Mesenchymal stem cell (in vitro differentiated cells and primary cell): ENCODE measurements around the gene DDX49.
"Not testable (repeated sequence)": the region's sequence is repeated elsewhere in the genome, so short reads cannot be mapped to it uniquely, and the experiment has no call there.

Source experiments
- DNase-seq: peaks from one replicate; pipeline ENCODE4 v3.0.0-alpha.2; 2013
- H2AFZ ChIP-seq: one replicate; pipeline ENCODE4 v1.6.1; 2013; ENCODE audit warnings: low read depth, mild to moderate bottlenecking, control low read depth, inconsistent platforms, low read length, moderate library complexity
- H2AK5ac ChIP-seq: 2 replicates; pipeline ENCODE4 v1.6.1; 2013; ENCODE audit warnings: low read length, moderate library complexity, mild to moderate bottlenecking, inconsistent platforms; ENCODE audit not compliant: severe bottlenecking
- H2BK120ac ChIP-seq: one replicate; pipeline ENCODE4 v1.6.1; 2013; ENCODE audit warnings: low read depth, mild to moderate bottlenecking, inconsistent platforms, low read length, moderate library complexity
- H2BK12ac ChIP-seq, 2 experiments: one replicate each; pipeline ENCODE4 v1.6.1; 2013; ENCODE audit warnings: inconsistent platforms in 2 of 2, low read length in 2 of 2, mild to moderate bottlenecking in 2 of 2, moderate library complexity in 2 of 2, control low read depth in 1 of 2
- H2BK15ac ChIP-seq: one replicate; pipeline ENCODE4 v1.6.1; 2013; ENCODE audit warnings: mild to moderate bottlenecking, low read depth, inconsistent platforms; ENCODE audit not compliant: poor library complexity, severe bottlenecking
- H2BK5ac ChIP-seq: 2 replicates; pipeline ENCODE4 v1.6.1; 2013; ENCODE audit warnings: low read depth, mild to moderate bottlenecking, low read length, control low read depth, inconsistent platforms; ENCODE audit not compliant: poor library complexity, severe bottlenecking
- H3K14ac ChIP-seq, 2 experiments: one replicate each; pipeline ENCODE4 v1.6.1; 2013; ENCODE audit warnings: inconsistent platforms in 2 of 2, low read length in 2 of 2, control low read depth in 1 of 2, mild to moderate bottlenecking in 1 of 2, moderate library complexity in 1 of 2
- H3K18ac ChIP-seq, 2 experiments: one replicate each; pipeline ENCODE4 v1.6.1; 2013; ENCODE audit warnings: inconsistent platforms in 2 of 2, low read length in 2 of 2, control low read depth in 1 of 2, low read depth in 1 of 2, mild to moderate bottlenecking in 1 of 2
- H3K23ac ChIP-seq, 2 experiments: one replicate each; pipeline ENCODE4 v1.6.1; 2013; ENCODE audit warnings: inconsistent platforms in 2 of 2, low read length in 2 of 2, mild to moderate bottlenecking in 2 of 2, moderate library complexity in 2 of 2, control low read depth in 1 of 2
- H3K27ac ChIP-seq: 2 replicates; pipeline ENCODE4 v1.5.1; 2013; ENCODE audit warnings: mild to moderate bottlenecking, moderate library complexity, low read length, control low read depth, inconsistent platforms; ENCODE audit not compliant: poor library complexity, severe bottlenecking
- H3K27me3 ChIP-seq, 2 experiments: 2 replicates each; pipeline versions ENCODE4 v1.6.1 to v1.7.0; 2013; ENCODE audit warnings: low read length in 2 of 2, mild to moderate bottlenecking in 2 of 2, moderate library complexity in 2 of 2, control low read depth in 1 of 2, inconsistent platforms in 1 of 2; ENCODE audit not compliant: control insufficient read depth in 1 of 2, insufficient read depth in 1 of 2
- H3K36me3 ChIP-seq, 2 experiments: 2 replicates each; pipeline versions ENCODE4 v1.6.1 to v1.7.0; 2013; ENCODE audit warnings: low read length in 2 of 2, control low read depth in 1 of 2, inconsistent platforms in 1 of 2, low read depth in 1 of 2, mild to moderate bottlenecking in 1 of 2; ENCODE audit not compliant: insufficient read depth in 2 of 2, control insufficient read depth in 1 of 2
- H3K4ac ChIP-seq, 2 experiments: one replicate each; pipeline ENCODE4 v1.6.1; 2013; ENCODE audit warnings: inconsistent platforms in 2 of 2, low read length in 2 of 2, mild to moderate bottlenecking in 2 of 2, moderate library complexity in 2 of 2, control low read depth in 1 of 2, low read depth in 1 of 2
- H3K4me1 ChIP-seq: 2 replicates; pipeline ENCODE4 v1.6.1; 2013; ENCODE audit warnings: low read depth, low read length, control low read depth; ENCODE audit not compliant: control insufficient read depth, insufficient read depth
- H3K4me2 ChIP-seq: 2 replicates; pipeline ENCODE4 v1.6.1; 2013; ENCODE audit warnings: low read length, mild to moderate bottlenecking, inconsistent platforms; ENCODE audit not compliant: poor library complexity, severe bottlenecking
- H3K4me3 ChIP-seq, 2 experiments: 2 replicates each; pipeline versions ENCODE4 v1.5.1 to v1.7.0; 2013; ENCODE audit warnings: low read length in 2 of 2, mild to moderate bottlenecking in 2 of 2, control low read depth in 1 of 2, low read depth in 1 of 2; ENCODE audit not compliant: insufficient read depth in 1 of 2
- H3K79me1 ChIP-seq: replicated peaks from 2 replicates; pipeline ENCODE4 v1.6.1; 2013; ENCODE audit warnings: mild to moderate bottlenecking, control low read depth, low read length, inconsistent platforms; ENCODE audit not compliant: poor library complexity, severe bottlenecking
- H3K9ac ChIP-seq: 2 replicates; pipeline ENCODE4 v1.7.0; 2013; ENCODE audit warnings: mild to moderate bottlenecking, low read length, moderate library complexity
- H3K9me3 ChIP-seq: 2 replicates; pipeline ENCODE4 v1.7.0; 2013; ENCODE audit warnings: mild to moderate bottlenecking, low read length; ENCODE audit not compliant: control insufficient read depth
- H4K8ac ChIP-seq: one replicate; pipeline ENCODE4 v1.6.1; 2013; ENCODE audit warnings: inconsistent platforms, mild to moderate bottlenecking, low read length, moderate library complexity
- H4K91ac ChIP-seq: one replicate; pipeline ENCODE4 v1.6.1; 2013; ENCODE audit warnings: mild to moderate bottlenecking, low read length, inconsistent platforms
- WGBS: methylation state at CpG from one replicate; pipeline ENCODE4 v1.1.7; 2013; ENCODE audit warnings: mixed read lengths; 5-methylcytosine and 5-hydroxymethylcytosine counted together

DDX49 gene

GRCh38 chr19:18899624-18900560 is 19.6 kb upstream of the DDX49 start:
- no peak for DNase-seq
- no peak overlapping the region for H3K27ac ChIP-seq
- no peak overlapping the region for H2BK5ac ChIP-seq
- H3K23ac ChIP-seq, result no peak overlapping the region
- 92% methylated on average over 19 of the region's 20 CpGs for WGBS
- no peak overlapping the region for H2BK12ac ChIP-seq
- H2BK15ac ChIP-seq, result no peak overlapping the region
- no peak overlapping the region for H3K14ac ChIP-seq
- no peak overlapping the region for H2AFZ ChIP-seq
- no peak overlapping the region for H3K9ac ChIP-seq
- H3K79me1 ChIP-seq, result peaks cover 13% of the 10 kb centered on the region
- H3K4me2 ChIP-seq, result no peak overlapping the region
- peaks cover 9 to 13% of the 10 kb centered on the region in 2 experiments for H3K27me3 ChIP-seq
- H4K91ac ChIP-seq, result no peak overlapping the region
- no peak overlapping the region for H4K8ac ChIP-seq
- H3K18ac ChIP-seq, result no peak overlapping the region
- H3K4me1 ChIP-seq, result peaks cover 21% of the 10 kb centered on the region
- peak overlapping the region in 1 of 2 experiments; percentile 21 for H3K4me3 ChIP-seq
- H3K36me3 ChIP-seq, result peaks cover 49 to 59% of the 10 kb centered on the region in 2 experiments
- no peaks in the 10 kb centered on the region for H3K9me3 ChIP-seq
- H2BK120ac ChIP-seq, result no peak overlapping the region
- no peak overlapping the region for H3K4ac ChIP-seq
- no peak overlapping the region for H2AK5ac ChIP-seq

- H3K4me1 ChIP-seq, result peaks cover 11% of the 10 kb centered on the region
- no peak overlapping the region for H2BK15ac ChIP-seq
- no peak overlapping the region for H2BK12ac ChIP-seq
- no peak overlapping the region for H2BK120ac ChIP-seq
- no peak overlapping the region for H4K8ac ChIP-seq
- H3K18ac ChIP-seq, result no peak overlapping the region
- no peak overlapping the region for H3K4me2 ChIP-seq
- DNase-seq, result no peak
- 94% methylated on average over 17 of the region's 17 CpGs for WGBS
- peaks cover 17% of the 10 kb centered on the region for H3K79me1 ChIP-seq
- no peak overlapping the region for H3K23ac ChIP-seq
- no peak overlapping the region for H2AK5ac ChIP-seq
- no peak overlapping the region for H3K4ac ChIP-seq
- no peak overlapping the region for H3K27ac ChIP-seq
- H3K36me3 ChIP-seq, result peaks cover 58 to 69% of the 10 kb centered on the region in 2 experiments
- H3K4me3 ChIP-seq, result no peak overlapping the region
- H3K9ac ChIP-seq, result no peak overlapping the region
- H3K9me3 ChIP-seq, result no peaks in the 10 kb centered on the region
- H4K91ac ChIP-seq, result no peak overlapping the region
- H3K27me3 ChIP-seq, result peaks cover 8 to 9% of the 10 kb centered on the region in 2 experiments
- H3K14ac ChIP-seq, result no peak overlapping the region
- no peak overlapping the region for H2BK5ac ChIP-seq
- H2AFZ ChIP-seq, result no peak overlapping the region
These were observed 18.6 kb upstream of the DDX49 start for GRCh38 chr19:18900700-18901481.

DNA sequence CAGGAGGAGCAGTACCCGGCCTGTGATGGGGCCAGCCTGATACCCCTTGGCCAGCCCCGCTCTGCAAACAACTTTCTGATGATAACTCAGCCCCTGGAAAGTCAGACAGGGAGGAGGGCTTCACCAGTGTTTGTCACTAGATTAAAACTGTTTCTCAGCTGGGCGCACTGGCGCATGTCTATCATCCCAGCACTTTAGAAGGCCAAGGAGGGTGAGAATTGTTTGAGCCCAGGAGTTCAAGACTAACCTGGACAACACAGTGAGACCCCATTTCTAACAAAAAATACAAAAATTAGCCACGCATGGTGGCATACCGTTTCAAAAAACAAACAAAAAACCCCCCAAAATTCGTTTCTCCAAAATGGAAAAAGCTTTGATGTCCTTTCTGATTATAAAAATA is 18.0 kb upstream of the DDX49 start:
- no peak overlapping the region for H4K91ac ChIP-seq

DNA sequence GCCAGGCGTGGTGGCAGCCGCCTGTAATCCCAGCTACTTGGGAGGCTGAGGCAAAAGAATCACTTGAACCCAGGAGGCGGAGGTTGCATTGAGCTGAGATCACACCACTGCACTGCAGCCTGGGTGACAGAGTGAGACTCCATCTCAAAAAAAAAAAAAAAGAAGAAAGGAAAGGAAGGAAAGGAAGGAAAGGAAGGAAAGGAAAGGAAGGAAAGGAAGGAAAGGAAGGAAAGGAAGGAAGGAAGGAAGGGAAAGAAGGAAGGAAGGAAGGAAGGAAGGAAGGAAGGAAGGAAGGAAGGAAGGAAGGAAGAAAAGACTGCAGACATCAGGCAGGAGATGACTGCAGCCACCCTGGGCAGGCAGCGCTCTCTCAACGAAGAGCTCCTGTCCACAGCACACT is 17.0 kb upstream of the DDX49 start:
- H3K4me1 ChIP-seq, H3K4me2 ChIP-seq, H3K9ac ChIP-seq, H3K18ac ChIP-seq, H3K23ac ChIP-seq, H4K91ac ChIP-seq, H3K27me3 ChIP-seq, H2BK15ac ChIP-seq, H2AK5ac ChIP-seq, H2BK120ac ChIP-seq, H3K14ac ChIP-seq, H4K8ac ChIP-seq, H3K9me3 ChIP-seq, H3K4me3 ChIP-seq, H2BK5ac ChIP-seq, H3K27ac ChIP-seq, H3K4ac ChIP-seq, H2BK12ac ChIP-seq, DNase-seq, H2AFZ ChIP-seq: not testable (repeated sequence)
- 98% methylated on average over 4 of the region's 5 CpGs for WGBS
- Histone ChIP-seq H3K36me3 (peaks cover 72 to 85% of the 10 kb centered on the region in 2 experiments), H3K79me1 (peaks cover 26% of the 10 kb centered on the region)

More for the DNA sequence above, 18.0 kb upstream of the DDX49 start:
- no peak for DNase-seq
- H3K36me3 ChIP-seq, result peaks cover 64 to 75% of the 10 kb centered on the region in 2 experiments
- H3K9me3 ChIP-seq, result no peaks in the 10 kb centered on the region
- H3K23ac ChIP-seq, result no peak overlapping the region
- H3K14ac ChIP-seq, result no peak overlapping the region
- no peak overlapping the region for H2BK5ac ChIP-seq
- no peak overlapping the region for H2BK12ac ChIP-seq
- no peak overlapping the region for H3K27ac ChIP-seq
- H3K4me1 ChIP-seq, result peaks cover 6% of the 10 kb centered on the region
- no peak overlapping the region for H2AK5ac ChIP-seq
- 92% methylated on average over 6 of the region's 7 CpGs for WGBS
- H2BK15ac ChIP-seq, result no peak overlapping the region
- H3K4ac ChIP-seq, result no peak overlapping the region
- H3K4me3 ChIP-seq, result no peak overlapping the region
- H3K79me1 ChIP-seq, result peaks cover 20% of the 10 kb centered on the region
- no peak overlapping the region for H2AFZ ChIP-seq
- no peak overlapping the region for H3K9ac ChIP-seq
- H4K8ac ChIP-seq, result no peak overlapping the region
- peaks cover 6 to 8% of the 10 kb centered on the region in 2 experiments for H3K27me3 ChIP-seq
- no peak overlapping the region for H2BK120ac ChIP-seq
- no peak overlapping the region for H3K18ac ChIP-seq
- no peak overlapping the region for H3K4me2 ChIP-seq
